GM19372 (cell line): ENCODE data around the gene TSACC.

ENCODE experiments used
- ATAC-seq: cut with Tn5 transposase; IDR thresholded peaks from one replicate; pipeline ENCODE4 v1.9.1; 2021; ENCODE audit warnings: mild to moderate bottlenecking, low read depth, moderate library complexity; ENCODE audit not compliant: unreplicated experiment

The TSACC gene

DNA sequence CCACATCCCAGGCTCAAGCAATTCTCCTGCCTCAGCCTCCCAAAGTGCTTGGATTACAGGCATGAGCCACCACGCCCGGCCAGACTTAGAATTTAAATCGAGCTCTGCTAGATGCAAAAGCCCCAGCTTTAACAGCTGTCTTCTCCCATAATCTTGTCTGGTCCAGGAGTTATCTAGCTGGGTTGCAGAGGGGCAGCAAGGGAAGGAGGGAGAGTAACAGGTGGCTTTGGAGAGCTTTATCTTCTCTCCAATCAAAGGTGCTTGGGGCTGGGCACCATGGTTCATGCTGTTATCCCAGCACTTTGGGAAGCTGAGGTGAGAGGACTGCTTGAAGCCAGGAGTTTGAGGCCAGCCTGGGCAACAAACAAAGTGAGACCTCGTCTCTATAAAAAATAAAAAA, 34.5 kb downstream of the TSACC start:
- no peak for ATAC-seq

DNA sequence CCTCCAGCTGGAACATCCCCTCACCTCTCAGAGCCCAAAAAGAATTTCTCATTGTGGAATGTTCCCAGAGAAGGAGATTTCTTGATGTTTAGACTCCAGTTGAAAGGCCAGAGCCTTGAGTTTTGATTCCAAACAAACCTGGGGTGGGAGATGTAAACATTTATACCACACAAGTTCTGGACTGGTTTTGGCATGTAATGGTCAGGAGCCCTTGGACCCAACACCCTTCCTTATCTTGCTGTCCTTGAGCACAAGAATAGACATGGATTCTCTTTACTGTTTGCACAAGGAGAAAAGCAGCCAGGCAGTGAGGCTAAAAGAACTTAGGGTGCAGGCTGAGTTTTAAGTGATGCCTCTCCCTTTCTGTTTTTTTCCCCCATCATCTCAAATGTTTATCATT, 35.2 kb downstream of the TSACC start:
- no peak for ATAC-seq

DNA sequence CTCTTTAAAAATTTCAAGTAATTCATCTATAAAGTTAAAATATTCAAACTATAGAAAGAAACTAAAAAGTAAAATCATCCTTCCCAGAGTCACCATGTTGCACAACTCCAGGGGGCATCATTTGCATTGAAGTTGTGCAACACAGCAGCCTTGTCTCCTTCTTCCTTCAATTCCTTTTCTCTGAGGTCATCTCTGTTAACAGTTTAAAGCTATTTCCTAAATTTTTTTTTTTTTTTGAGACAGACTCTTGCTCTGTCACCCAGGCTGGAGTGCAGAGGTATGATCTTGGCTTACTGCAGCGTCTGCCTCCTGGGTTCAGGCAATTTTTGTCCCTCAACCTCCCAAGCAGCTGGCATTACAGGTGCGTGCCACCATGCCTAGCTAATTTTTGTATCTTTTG, 37.8 kb downstream of the TSACC start:
- ATAC-seq: no peak

DNA sequence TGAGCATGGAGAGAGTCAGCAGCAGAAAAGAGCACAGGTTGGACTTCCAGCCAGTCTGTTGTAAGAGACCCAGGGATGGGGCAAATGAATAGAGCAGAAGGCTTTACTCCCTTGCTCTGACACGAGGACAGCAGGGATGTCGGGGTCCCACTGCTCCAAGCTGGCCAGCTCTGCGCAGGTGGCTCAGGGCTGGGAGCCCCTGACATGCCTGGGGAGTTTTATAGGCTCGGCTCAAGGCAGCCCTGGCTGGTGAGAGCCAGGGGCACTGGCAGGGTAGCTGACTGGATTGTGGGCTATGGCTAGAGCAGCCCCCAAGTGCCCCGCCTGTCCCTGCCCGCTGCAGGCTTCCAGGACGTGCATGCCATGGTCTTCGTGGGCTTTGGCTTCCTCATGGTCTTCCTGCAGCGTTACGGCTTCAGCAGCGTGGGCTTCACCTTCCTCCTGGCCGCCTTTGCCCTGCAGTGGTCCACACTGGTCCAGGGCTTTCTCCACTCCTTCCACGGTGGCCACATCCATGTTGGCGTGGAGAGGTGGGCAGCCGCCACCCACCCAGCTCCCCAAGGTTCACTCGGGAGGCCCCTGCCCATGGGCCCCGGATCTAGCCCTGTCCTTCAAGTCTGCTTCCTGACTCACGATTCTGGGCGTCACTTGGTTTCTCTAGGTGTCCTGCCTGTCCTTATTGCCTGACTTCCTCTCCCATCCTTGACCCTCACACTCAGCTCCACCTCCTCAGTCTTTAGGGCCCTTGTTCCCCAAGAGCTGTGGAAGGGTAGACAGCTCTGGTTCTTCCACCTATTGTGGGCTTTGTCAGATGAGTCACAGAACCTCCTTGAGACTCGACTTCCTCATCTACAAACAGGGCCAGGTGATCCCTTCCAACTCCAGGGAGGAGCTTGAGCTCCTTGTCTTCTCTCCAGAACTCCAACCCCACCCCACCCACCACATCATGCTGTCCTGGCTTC, 38.9 kb downstream of the TSACC start:
- no peak for ATAC-seq

- no peak for ATAC-seq
Observed at GRCh38 chr1:156378557-156378956, 40.2 kb downstream of the TSACC start.

DNA sequence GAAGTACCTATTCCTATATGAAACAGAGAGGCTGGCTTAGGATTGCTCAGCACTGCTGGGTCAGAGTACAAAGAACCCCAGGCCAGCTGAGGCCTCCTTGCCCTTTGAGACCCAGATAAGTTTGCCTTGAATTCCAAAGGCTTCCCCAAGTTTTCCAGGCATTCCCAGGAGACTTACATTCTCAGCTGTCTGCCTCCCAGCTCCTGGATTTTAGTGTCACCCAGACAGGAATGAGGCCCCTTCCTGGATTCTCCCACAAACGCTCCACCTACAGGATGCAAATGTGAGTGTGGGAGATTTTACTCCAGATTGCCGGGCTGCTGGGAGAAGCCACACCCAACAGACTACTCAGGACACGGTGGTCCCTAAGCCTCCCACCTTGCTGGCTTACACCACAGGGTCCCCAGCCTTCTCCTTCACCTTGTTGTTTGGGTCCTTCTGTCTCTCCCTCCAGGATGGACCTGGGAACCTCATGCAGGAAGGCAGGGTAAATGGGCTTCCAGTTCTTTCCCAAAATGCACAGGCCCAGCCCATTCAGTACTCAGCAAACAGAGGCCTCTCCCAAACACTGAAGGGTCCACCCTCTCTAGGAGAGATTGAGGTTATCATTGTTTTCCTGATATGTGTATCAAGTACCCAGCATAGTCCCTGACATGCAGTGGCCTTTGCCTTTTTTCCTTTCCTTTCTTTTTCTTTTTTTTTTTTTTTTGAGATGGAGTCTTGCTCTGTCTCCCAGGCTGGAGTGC, 41.3 kb downstream of the TSACC start:
- no peak for ATAC-seq

DNA sequence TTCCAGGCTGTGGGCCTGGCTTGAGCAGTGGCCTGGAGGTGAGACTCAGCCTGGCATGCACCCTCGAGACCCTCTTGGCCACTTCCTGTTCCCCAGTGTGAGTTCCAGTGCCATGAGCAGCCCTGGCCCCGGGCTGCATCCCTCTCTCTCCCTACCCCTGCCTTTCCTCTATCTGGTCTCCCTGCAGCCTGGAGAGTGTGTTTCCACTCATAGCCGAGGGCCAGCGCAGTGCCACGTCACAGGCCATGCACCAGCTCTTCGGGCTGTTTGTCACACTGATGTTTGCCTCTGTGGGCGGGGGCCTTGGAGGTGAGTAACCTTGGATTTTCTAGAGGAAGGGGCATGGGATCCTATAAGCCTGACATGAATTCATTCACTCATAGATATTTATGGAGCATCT, 44.2 kb downstream of the TSACC start:
- ATAC-seq: no peak

DNA sequence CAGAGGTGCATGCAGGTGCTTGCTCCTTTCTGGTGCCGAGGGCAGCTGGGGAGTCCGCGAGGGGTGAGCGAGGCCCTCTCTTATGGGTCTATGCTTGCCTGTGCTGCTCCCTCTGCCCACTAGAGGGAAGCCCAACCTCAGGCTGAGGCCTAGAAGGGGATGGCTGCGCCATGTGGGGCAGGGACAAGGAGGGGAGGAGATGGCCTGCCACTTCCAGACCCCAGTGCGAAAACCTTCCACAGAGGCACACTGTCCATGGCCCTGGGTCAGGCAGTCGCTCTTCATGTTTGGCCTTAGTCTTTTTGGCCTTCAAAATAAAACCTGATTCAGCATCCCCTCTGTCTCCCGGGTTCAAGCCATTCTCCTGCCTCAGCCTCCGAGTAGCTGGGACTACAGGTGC, 44.7 kb downstream of the TSACC start:
- no peak for ATAC-seq

GRCh38 chr1:156384007-156384406, 45.7 kb downstream of the TSACC start:
- ATAC-seq: no peak

GRCh38 chr1:156384658-156385057, 46.3 kb downstream of the TSACC start:
- no peak for ATAC-seq

DNA sequence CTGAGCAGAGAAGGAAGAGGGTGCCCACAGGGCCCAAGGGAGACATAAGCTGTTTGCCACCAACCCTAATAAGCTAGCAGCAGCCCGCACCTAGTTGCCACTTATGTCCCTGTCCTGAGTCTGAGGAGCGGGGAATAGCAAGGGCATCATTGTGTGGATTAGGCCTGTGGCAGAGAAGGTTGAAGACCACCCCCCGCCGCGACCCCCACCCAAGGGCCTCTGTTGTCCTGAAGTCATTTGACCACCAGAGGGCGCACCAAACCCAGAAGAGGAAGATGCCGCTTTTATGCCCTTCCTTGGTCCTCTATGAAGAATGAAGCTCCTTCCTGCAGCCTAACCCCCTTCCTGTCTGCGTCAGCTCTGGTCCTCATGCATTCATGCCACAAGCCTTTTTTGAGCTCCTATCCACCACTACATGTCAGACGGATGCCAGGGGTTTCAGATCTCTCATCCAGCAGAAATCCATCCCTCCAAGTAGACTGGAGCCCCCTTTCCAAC, 47.3 kb downstream of the TSACC start:
- no peak for ATAC-seq

DNA sequence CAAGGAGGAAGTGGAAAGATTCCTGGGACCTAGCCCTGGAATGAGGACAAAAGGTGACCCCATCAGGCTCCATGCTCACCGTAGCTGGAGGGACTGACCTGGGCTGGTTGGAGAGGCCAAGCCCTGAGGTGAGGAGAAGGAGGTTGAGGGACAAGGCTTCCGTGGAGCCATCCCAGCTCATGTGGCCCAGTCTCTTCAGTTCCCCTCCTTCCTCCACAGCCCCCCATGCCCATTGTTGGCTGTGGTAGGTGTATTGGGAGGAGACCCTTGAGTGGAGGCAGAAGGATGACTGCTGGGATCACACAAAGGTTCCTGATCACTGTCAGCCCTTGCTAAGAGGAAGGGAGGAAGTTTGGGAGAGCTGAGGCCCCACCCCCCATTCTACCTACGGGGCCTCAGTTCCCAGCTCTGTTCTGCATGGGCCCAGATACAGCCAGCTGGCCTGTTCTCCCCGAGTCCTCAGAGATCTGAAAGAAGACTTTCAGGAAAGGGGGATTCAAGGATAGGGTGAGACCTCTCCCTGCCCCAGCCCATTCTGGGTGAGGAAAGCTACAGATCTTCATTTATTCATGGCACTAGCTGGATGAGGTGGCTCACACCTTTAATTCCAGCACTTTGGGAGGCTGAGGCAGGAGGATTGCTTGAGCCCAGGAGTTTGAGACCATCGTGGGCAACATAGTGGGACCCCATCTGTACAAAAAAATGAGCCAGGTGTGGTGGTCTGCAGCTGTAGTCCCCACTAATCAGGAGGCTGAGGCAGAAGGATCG, 48.0 kb downstream of the TSACC start:
- no peak for ATAC-seq

GRCh38 chr1:156386949-156387869, 48.9 kb downstream of the TSACC start:
- no peak for ATAC-seq

- ATAC-seq: no peak
Observed at GRCh38 chr1:156387870-156388173, 49.5 kb downstream of the TSACC start.

GRCh38 chr1:156388174-156389137, 50.1 kb downstream of the TSACC start:
- no peak for ATAC-seq

DNA sequence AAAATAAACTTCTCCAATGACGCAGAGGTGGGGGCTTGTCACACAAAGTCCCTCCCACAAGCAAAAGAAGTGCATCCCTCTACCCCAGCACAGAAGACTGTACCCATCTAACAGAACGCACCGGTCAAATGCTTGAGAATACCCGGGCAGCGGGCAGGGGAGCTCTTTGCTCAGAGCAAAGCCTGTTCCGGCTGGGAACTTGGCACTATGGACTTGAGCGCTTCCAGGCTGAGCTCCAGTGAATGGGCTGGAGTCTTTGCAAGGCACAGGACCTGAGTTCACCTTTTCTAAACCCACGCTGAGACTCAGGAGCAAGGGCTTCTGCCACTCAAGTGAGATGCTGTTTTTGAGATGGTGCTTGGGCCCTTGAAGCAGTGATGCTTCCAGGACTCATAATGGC, 51.0 kb downstream of the TSACC start:
- ATAC-seq: no peak

- ATAC-seq: no peak
Observed at GRCh38 chr1:156390469-156391365, 52.4 kb downstream of the TSACC start.

DNA sequence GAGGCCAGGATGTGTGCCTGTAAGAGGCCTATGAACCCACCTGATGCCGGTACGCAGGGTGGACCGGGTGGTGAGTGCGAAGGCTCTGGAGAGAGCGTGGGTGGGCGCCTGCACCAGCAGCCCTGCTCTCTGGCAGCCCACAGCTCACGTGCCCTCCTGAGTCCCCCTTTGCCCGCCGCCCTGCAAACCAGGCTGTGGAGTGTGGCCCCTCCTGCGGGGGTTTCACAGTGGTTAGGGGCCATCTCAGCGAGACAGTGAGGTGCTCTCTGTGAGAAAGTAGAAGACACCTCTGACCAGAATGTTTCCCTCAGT, 53.0 kb downstream of the TSACC start:
- ATAC-seq: no peak
